ENCODE data around the gene WDR18.

WDR18 gene

GRCh38 chr19:1041835-1042685, 57.9 kb downstream of the WDR18 start:
- DNase-seq (ENCODE audit: low read depth in 2 of 2), result no peak

- no peak for DNase-seq (ENCODE audit: low read depth in 2 of 2)
These were observed 58.8 kb downstream of the WDR18 start for GRCh38 chr19:1042689-1043511.
